ENCODE data around the gene CACNG7. TPM values are rescaled to one million over a fixed set of nuclear protein-coding genes. Genes with fewer than 3 reads are reported as not detected.
A peak's percentile ranks its signal among the peaks of the same experiment; 100 is the strongest.

CACNG7 gene
- total and polyA plus RNA-seq, 12 donors = not detected

GRCh38 chr19:53983457-53984289 lies 74.6 kb downstream of the CACNG7 start:
- TF ChIP-seq, protein P1, sequence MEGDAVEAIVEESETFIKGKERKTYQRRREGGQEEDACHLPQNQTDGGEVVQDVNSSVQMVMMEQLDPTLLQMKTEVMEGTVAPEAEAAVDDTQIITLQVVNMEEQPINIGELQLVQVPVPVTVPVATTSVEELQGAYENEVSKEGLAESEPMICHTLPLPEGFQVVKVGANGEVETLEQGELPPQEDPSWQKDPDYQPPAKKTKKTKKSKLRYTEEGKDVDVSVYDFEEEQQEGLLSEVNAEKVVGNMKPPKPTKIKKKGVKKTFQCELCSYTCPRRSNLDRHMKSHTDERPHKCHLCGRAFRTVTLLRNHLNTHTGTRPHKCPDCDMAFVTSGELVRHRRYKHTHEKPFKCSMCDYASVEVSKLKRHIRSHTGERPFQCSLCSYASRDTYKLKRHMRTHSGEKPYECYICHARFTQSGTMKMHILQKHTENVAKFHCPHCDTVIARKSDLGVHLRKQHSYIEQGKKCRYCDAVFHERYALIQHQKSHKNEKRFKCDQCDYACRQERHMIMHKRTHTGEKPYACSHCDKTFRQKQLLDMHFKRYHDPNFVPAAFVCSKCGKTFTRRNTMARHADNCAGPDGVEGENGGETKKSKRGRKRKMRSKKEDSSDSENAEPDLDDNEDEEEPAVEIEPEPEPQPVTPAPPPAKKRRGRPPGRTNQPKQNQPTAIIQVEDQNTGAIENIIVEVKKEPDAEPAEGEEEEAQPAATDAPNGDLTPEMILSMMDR (IDR thresholded peaks at IDR 0.05) = no peak
- H3K27ac ChIP-seq = no peak overlapping the region
- DNase-seq = no peak
- H3K27me3 ChIP-seq = peaks cover 11 to 75% (median 53%) of the 10 kb centered on the region in 7 donors
- H3K9me3 ChIP-seq = no peaks in the 10 kb centered on the region
- no peak overlapping the region for H3K4me3 ChIP-seq
- no peaks in the 10 kb centered on the region for H3K36me3 ChIP-seq
- peaks cover 0 to 29% (median 13%) of the 10 kb centered on the region in 9 donors for H3K4me1 ChIP-seq
- WGBS, 2 donors = 80 to 86% methylated on average over 24 of the region's 24 CpGs
- no peak for ATAC-seq
- intact Hi-C loops (cut with DNase I) = no loop called here

DNA sequence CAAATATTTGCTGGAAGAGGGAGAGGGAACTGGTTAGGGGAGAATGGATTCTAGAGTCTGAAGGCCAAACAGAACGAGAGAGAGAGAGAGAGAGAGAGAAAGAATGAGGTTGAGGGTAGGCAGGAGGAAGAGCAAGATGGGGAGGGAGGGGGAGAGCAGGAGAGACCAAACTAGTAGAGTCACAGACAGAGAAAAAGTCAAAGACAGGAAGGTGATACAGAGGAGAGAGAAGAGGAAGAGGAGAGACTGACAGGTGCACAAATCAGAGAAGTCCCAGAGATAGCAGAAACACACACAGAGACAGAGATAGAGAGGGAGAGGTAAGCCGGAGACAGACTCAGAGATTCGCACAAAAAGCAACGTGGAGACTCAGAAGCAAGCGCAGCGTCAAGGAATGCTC lies 76.8 kb downstream of the CACNG7 start:
- TF ChIP-seq, protein P1 (IDR thresholded peaks at IDR 0.05) = no peak
- Histone ChIP-seq H3K4me3 (no peak overlapping the region), H3K27ac (no peak overlapping the region), H3K9me3 (no peaks in the 10 kb centered on the region), H3K36me3 (no peaks in the 10 kb centered on the region), H3K27me3 (peaks cover 11 to 65% (median 39%) of the 10 kb centered on the region in 7 donors), H3K4me1 (peaks cover 0 to 12% (median 4%) of the 10 kb centered on the region in 9 donors)
- ATAC-seq (no peak), DNase-seq (no peak)
- intact Hi-C loops (cut with DNase I) = no loop called here
- 74 to 75% methylated on average over 6 of the region's 6 CpGs for WGBS, 2 donors

GRCh38 chr19:53988981-53989380 lies 79.9 kb downstream of the CACNG7 start:
- Histone ChIP-seq H3K9me3 (no peaks in the 10 kb centered on the region), H3K4me3 (no peak overlapping the region), H3K27ac (no peak overlapping the region), H3K4me1 (peaks cover 0 to 8% (median 6%) of the 10 kb centered on the region in 9 donors), H3K27me3 (peaks cover 10 to 66% (median 38%) of the 10 kb centered on the region in 7 donors), H3K36me3 (no peaks in the 10 kb centered on the region)
- no peak for DNase-seq
- 87 to 89% methylated on average over 6 of the region's 6 CpGs for WGBS, 2 donors
- intact Hi-C loops (cut with DNase I) = no loop called here
- TF ChIP-seq, protein P1 (IDR thresholded peaks at IDR 0.05) = no peak
- ATAC-seq = no peak

DNA sequence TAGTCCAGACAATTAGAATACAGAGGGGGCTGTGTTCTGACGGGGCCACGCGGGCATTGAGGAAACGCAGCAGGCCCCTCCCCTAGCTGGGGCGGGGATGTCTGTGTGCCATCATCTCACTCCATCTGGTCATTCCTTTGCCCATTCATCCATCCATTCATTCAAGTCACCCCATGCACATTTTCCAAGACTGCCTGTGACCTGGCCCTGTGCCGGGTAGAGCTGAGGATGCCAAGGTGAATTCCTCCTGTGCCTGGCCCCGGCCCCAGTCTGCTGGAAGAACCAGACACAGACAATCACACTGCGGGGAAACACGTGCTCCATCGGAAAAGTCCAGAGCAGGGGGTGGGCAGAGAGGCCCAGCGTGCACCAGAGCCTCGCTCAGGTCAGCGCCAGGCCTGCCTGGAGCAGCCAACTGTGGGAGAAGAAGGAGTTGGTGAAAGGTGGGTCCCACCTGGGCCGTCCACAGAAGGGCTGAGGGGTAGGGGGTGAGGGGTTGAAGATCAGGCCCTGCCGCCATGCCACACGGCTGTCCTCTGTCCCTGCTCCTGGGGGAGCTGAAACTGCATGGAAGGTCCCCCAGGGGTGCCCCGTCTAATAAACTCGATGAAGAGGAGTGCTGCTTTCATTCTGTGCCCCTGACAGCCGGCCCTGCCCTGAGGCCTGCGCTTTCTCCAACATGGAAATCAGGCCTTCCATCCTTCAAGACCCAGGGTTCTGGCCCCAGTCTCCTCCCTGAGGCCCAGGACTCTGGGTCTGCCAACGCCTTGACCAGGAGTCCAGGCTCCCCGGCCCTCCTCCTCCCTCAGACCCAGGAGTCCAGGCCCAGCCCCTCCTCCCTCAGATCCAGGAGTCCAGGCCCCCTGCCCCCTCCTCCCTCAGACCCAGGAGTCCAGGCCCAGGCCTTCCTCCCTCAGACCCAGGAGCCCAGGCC lies 80.8 kb downstream of the CACNG7 start:
- H3K27ac ChIP-seq = no peak overlapping the region
- no peak for DNase-seq
- H3K27me3 ChIP-seq = peaks cover 10 to 67% (median 45%) of the 10 kb centered on the region in 7 donors
- ATAC-seq = peak in 2 of 8 donors; percentile 29 to 35
- intact Hi-C loops (cut with DNase I) = no loop called here
- 51 to 57% methylated on average over 22 of the region's 22 CpGs for WGBS, 2 donors
- TF ChIP-seq, protein P1 (IDR thresholded peaks at IDR 0.05) = no peak
- H3K36me3 ChIP-seq = no peaks in the 10 kb centered on the region
- H3K4me3 ChIP-seq = no peak overlapping the region
- peaks cover 0 to 8% (median 6%) of the 10 kb centered on the region in 9 donors for H3K4me1 ChIP-seq
- H3K9me3 ChIP-seq = no peaks in the 10 kb centered on the region

Measured in heart right ventricle (tissue), 16 donors.